ENCODE results near the gene NTM. TPM values are rescaled to one million over a fixed set of nuclear protein-coding genes. Genes with fewer than 3 reads are reported as not detected.

NTM gene
- polyA plus RNA-seq, 1 donor (not counting 4 experiments of a cell fraction or from before 2014, with no cell fraction given): 47.9 TPM

- Histone ChIP-seq H3K27me3 (ENCODE audit: control insufficient read depth, extremely low read depth, insufficient read depth, low read length) (no peaks in the 10 kb centered on the region), H2AFZ (ENCODE audit: control insufficient read depth, low read length) (no peak overlapping the region), H3K9me1 (ENCODE audit: control insufficient read depth, extremely low read depth, insufficient read depth, low read length) (no peaks in the 10 kb centered on the region), H3K4me3 (ENCODE audit: control insufficient read depth in 2 of 3, extremely low read depth in 1 of 3, insufficient read depth in 2 of 3, low read depth in 1 of 3, low read length in 3 of 3) (no peak overlapping the region), H4K20me1 (ENCODE audit: control insufficient read depth, extremely low read depth, insufficient read depth, low read length) (no peaks in the 10 kb centered on the region), H3K79me2 (ENCODE audit: control insufficient read depth, insufficient read depth, low read length) (no peaks in the 10 kb centered on the region), H3K9ac (ENCODE audit: control insufficient read depth, extremely low read depth, insufficient read depth, low read length) (no peak overlapping the region), H3K4me1 (ENCODE audit: control insufficient read depth, extremely low read depth, insufficient read depth, low read length) (peaks cover 20% of the 10 kb centered on the region), H3K4me2 (ENCODE audit: control insufficient read depth, extremely low read depth, insufficient read depth, low read depth, low read length) (no peak overlapping the region), H3K36me3 (ENCODE audit: control insufficient read depth in 2 of 2, extremely low read depth in 1 of 2, insufficient read depth in 2 of 2, low read length in 2 of 2) (no peaks in the 10 kb centered on the region), H3K27ac (ENCODE audit: control insufficient read depth, insufficient read depth, low read length) (no peak overlapping the region), H3K9me3 (ENCODE audit: control insufficient read depth, low read depth, low read length) (no peaks in the 10 kb centered on the region)
- dilution Hi-C loops (cut with MboI; ENCODE audit: extremely low pct_ligation_motif_present, low sequenced_read_pairs): no loop called here
- FAIRE-seq (no peak), DNase-seq (ENCODE audit: low read depth, low spot score) (no peak)
- TF ChIP-seq CTCF (optimal IDR thresholded peaks at IDR 0.05 in 1 of 3, IDR thresholded peaks at IDR 0.05 in 1 of 3, conservative IDR thresholded peaks at IDR 0.05 in 1 of 3; ENCODE audit: extremely low read depth in 1 of 3, insufficient read depth in 2 of 3, low read length in 3 of 3): no peak
- no peak for TF ChIP-seq EZH2 (IDR thresholded peaks at IDR 0.05; ENCODE audit: low read length)
Measured at GRCh38 chr11:132137289-132137980, 767.0 kb downstream of the NTM start.

- H3K9me3 ChIP-seq (ENCODE audit: control insufficient read depth, low read depth, low read length): no peaks in the 10 kb centered on the region
- H3K79me2 ChIP-seq (ENCODE audit: control insufficient read depth, insufficient read depth, low read length): no peaks in the 10 kb centered on the region
- peak; percentile 26 for FAIRE-seq
- H3K27ac ChIP-seq (ENCODE audit: control insufficient read depth, insufficient read depth, low read length): no peak overlapping the region
- no peaks in the 10 kb centered on the region for H3K27me3 ChIP-seq (ENCODE audit: control insufficient read depth, extremely low read depth, insufficient read depth, low read length)
- no peaks in the 10 kb centered on the region for H4K20me1 ChIP-seq (ENCODE audit: control insufficient read depth, extremely low read depth, insufficient read depth, low read length)
- dilution Hi-C loops (cut with MboI; ENCODE audit: extremely low pct_ligation_motif_present, low sequenced_read_pairs): no loop called here
- DNase-seq (ENCODE audit: low read depth, low spot score): no peak
- TF ChIP-seq EZH2 (IDR thresholded peaks at IDR 0.05; ENCODE audit: low read length) (no peak), CTCF (optimal IDR thresholded peaks at IDR 0.05 in 1 of 3, IDR thresholded peaks at IDR 0.05 in 1 of 3, conservative IDR thresholded peaks at IDR 0.05 in 1 of 3; ENCODE audit: extremely low read depth in 1 of 3, insufficient read depth in 2 of 3, low read length in 3 of 3) (no peak)
- no peak overlapping the region for H3K9ac ChIP-seq (ENCODE audit: control insufficient read depth, extremely low read depth, insufficient read depth, low read length)
- peaks cover 23% of the 10 kb centered on the region for H3K4me1 ChIP-seq (ENCODE audit: control insufficient read depth, extremely low read depth, insufficient read depth, low read length)
- H3K4me2 ChIP-seq (ENCODE audit: control insufficient read depth, extremely low read depth, insufficient read depth, low read depth, low read length): no peak overlapping the region
- H3K9me1 ChIP-seq (ENCODE audit: control insufficient read depth, extremely low read depth, insufficient read depth, low read length): no peaks in the 10 kb centered on the region
- no peaks in the 10 kb centered on the region for H3K36me3 ChIP-seq (ENCODE audit: control insufficient read depth in 2 of 2, extremely low read depth in 1 of 2, insufficient read depth in 2 of 2, low read length in 2 of 2)
- H2AFZ ChIP-seq (ENCODE audit: control insufficient read depth, low read length): no peak overlapping the region
- no peak overlapping the region for H3K4me3 ChIP-seq (ENCODE audit: control insufficient read depth in 2 of 3, extremely low read depth in 1 of 3, insufficient read depth in 2 of 3, low read depth in 1 of 3, low read length in 3 of 3)
Measured at GRCh38 chr11:132137981-132138313, 767.5 kb downstream of the NTM start.
